ENCODE results near the gene CAMK2B.

DNA sequence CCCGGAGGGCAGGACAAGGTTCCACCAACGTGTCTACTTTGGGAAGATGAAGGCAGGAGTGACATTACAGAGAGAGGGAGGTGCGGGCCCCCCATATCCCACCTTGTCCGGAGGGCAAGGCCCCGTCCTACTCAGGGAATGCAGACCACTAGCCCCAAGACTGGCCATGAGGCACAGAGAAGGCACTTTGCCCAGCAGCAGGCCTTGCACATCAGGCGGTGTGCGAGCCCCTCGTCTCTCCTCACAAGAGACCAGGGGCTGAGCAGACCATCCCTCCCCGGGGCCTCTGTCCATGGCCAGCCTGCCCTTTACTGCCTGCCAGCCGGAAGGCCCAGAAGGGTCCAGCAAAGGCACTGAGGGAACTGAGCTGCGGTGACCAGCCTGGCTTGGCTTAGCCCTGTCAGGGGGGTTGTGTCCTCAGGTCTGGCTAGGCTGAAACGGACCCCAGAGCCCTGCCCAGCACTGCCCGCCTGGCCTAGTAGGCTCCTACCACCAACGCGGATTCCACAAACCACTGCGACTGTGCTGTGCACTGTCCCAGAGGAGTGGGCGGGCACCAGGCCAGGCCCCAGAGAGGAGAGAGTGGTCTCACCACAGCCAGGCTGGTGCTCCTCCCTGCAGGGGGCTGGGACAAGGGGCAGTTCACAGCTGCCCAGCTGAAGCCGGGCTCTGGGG lies 16.7 kb downstream of the CAMK2B start:
- TF ChIP-seq CTCF (IDR thresholded peaks at IDR 0.05) (no peak), POLR2AphosphoS5 (IDR thresholded peaks at IDR 0.05) (no peak)
